Kidney (tissue), 14 donors: ENCODE results near the gene CCDC85C. TPM values are rescaled to one million over a fixed set of nuclear protein-coding genes. Genes with fewer than 3 reads are reported as not detected.

Source experiments
- DNase-seq, 5 donors: peaks; one replicate each; pipeline ENCODE4 v3.0.0-alpha.2; 2013 to 2020
- FAIRE-seq: peaks from 2 replicates; lab custom pipeline; 2012; peaks lifted over from hg19 to GRCh38; lab: Jason Lieb, UNC
- H3K27ac ChIP-seq, 2 donors: one replicate each; pipeline ENCODE4 v1.7.0; 2013; ENCODE audit warnings: low read depth in 2 of 2, low read length in 2 of 2, inconsistent platforms in 1 of 2
- H3K27me3 ChIP-seq: one replicate; pipeline ENCODE4 v1.7.1; 2013; ENCODE audit warnings: low read length, inconsistent platforms; ENCODE audit not compliant: control insufficient read depth, insufficient read depth
- H3K36me3 ChIP-seq, 3 donors: one replicate each; pipeline versions ENCODE4 v1.7.0 to v1.7.1; 2013; ENCODE audit warnings: low read length in 3 of 3, control low read depth in 1 of 3, inconsistent platforms in 1 of 3; ENCODE audit not compliant: insufficient read depth in 3 of 3, control insufficient read depth in 2 of 3
- H3K4me1 ChIP-seq, 3 donors: one replicate each; pipeline versions ENCODE4 v1.7.0 to v1.7.1; 2013; ENCODE audit warnings: low read length in 3 of 3, inconsistent platforms in 1 of 3, low read depth in 1 of 3; ENCODE audit not compliant: control insufficient read depth in 2 of 3, insufficient read depth in 2 of 3
- H3K4me3 ChIP-seq, 3 donors: one replicate each; pipeline versions ENCODE4 v1.7.0 to v1.8.1; 2013; ENCODE audit warnings: low read length in 3 of 3, control low read depth in 1 of 3, inconsistent platforms in 1 of 3
- H3K9ac ChIP-seq, 3 donors: one replicate each; pipeline versions ENCODE4 v1.7.0 to v1.7.1; 2013; ENCODE audit warnings: low read length in 3 of 3, control low read depth in 1 of 3, inconsistent platforms in 1 of 3
- H3K9me3 ChIP-seq, 3 donors: one replicate each; pipeline versions ENCODE4 v1.7.0 to v1.7.1; 2013; ENCODE audit warnings: low read length in 3 of 3, control low read depth in 1 of 3, inconsistent platforms in 1 of 3; ENCODE audit not compliant: control insufficient read depth in 2 of 3, insufficient read depth in 1 of 3
- intact Hi-C: fragments of 100-400 bp; cut with DNase I; formaldehyde crosslinking; loops from one replicate; pipeline ENCODE4 v1.11.1; 2022
- polyA plus RNA-seq: library from polyadenylated mRNA; stranded (reverse); fragments of 350-450 nt; fragmentation: Illumina TruSeq; extraction: RNeasy Lipid Tissue Mini Kit (QIAGEN cat#74804); gene quantifications from one replicate; pipeline ENCODE4 v1.2.3, GENCODE V29; 2014; ENCODE audit warnings: low read depth, low replicate concordance; ENCODE audit not compliant: insufficient read depth
- total RNA-seq: library from RNA; stranded (reverse); fragmentation: NEBNext Ultra II Directional; extraction: Animal tissue kit (Norgen Biotek cat#: 25700); gene quantifications from one replicate; pipeline ENCODE4 v1.2.1, GENCODE V29; 2021
- TF ChIP-seq, protein P1 (sequence below): IDR thresholded peaks from 3 replicates; pipeline ENCODE4 v1.5.1; 2012; ENCODE audit warnings: mild to moderate bottlenecking, moderate library complexity, borderline replicate concordance; ENCODE audit not compliant: insufficient read depth; ENCODE audit errors: extremely low read depth
- donor health status: control.
- donor health status: control.
- donor health status: control.
- donor health status: control.
- donor health status: control.
- donor health status: DM: yes; HTN: yes; CAD: no.
- donor health status: Normal renal cell carcinoma (clear cell type).

Gene CCDC85C
- total and polyA plus RNA-seq, 2 donors from 2014 or later = 14.7 to 21.4 TPM

DNA sequence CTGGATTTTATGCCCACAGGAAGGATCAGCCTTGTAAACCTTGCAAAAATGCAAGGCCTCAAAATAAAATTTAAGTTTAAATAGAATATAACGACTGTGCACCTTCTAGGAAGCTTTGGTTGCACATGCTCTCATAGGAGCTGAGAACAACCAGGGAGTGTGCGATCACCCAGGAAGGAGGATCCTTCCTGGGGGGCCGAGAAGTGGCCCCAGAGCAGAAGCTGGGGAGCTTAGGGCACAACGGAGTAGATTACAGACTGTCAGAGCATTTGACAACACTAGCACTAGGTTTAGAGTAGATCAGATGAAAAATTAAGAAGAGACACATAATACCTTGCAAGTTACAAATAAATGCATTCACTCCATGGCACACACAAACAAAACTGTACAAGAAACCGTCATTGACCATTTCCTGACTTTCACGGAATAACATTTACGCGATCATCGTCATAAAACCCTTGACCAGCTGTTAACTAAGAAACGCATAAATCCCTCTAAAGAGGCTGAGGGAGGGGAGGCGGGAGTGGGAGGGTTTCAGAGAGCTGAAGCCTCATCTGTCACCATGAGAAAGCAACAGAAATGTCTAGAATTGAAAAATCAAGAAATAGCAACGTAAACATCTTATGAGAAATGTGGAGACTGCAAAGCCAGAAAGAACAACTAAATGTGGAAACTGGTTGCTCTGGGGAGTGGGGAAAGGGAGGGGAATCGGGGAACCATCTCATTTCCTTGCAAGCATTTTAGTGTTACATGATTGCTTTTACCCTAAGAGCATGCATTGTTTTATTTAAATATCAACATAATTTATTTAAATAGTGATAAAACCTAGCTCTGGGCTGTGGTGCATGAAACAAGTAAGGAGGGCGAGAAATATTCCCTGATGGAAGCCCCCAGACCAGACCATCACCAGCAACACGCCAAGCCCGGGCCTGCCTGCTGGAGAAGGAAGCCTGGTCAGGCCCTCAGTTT, 13.1 kb upstream of the CCDC85C start:
- intact Hi-C loops = no loop called here
- no peaks in the 10 kb centered on the region for H3K9me3 ChIP-seq
- TF ChIP-seq, protein P1, sequence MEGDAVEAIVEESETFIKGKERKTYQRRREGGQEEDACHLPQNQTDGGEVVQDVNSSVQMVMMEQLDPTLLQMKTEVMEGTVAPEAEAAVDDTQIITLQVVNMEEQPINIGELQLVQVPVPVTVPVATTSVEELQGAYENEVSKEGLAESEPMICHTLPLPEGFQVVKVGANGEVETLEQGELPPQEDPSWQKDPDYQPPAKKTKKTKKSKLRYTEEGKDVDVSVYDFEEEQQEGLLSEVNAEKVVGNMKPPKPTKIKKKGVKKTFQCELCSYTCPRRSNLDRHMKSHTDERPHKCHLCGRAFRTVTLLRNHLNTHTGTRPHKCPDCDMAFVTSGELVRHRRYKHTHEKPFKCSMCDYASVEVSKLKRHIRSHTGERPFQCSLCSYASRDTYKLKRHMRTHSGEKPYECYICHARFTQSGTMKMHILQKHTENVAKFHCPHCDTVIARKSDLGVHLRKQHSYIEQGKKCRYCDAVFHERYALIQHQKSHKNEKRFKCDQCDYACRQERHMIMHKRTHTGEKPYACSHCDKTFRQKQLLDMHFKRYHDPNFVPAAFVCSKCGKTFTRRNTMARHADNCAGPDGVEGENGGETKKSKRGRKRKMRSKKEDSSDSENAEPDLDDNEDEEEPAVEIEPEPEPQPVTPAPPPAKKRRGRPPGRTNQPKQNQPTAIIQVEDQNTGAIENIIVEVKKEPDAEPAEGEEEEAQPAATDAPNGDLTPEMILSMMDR = no peak
- FAIRE-seq (no peak), DNase-seq (peak in 3 of 5 donors; percentile 55 to 86 (median 78))
- no peak overlapping the region for H3K9ac ChIP-seq
- H3K36me3 ChIP-seq = no peaks in the 10 kb centered on the region
- no peaks in the 10 kb centered on the region for H3K27me3 ChIP-seq
- no peak overlapping the region for H3K4me3 ChIP-seq
- H3K27ac ChIP-seq = no peak overlapping the region
- H3K4me1 ChIP-seq = peaks cover 0 to 6% (median 2%) of the 10 kb centered on the region in 3 donors

- no peaks in the 10 kb centered on the region for H3K9me3 ChIP-seq
- DNase-seq = peak in 3 of 5 donors; percentile 47 to 72 (median 54)
- TF ChIP-seq, protein P1 = no peak
- peaks cover 0 to 6% (median 2%) of the 10 kb centered on the region in 3 donors for H3K4me1 ChIP-seq
- H3K27me3 ChIP-seq = no peaks in the 10 kb centered on the region
- H3K27ac ChIP-seq = no peak overlapping the region
- no peak for FAIRE-seq
- no peak overlapping the region for H3K4me3 ChIP-seq
- H3K36me3 ChIP-seq = no peaks in the 10 kb centered on the region
- no peak overlapping the region for H3K9ac ChIP-seq
- intact Hi-C loops = no loop called here
Observed at GRCh38 chr14:99615497-99616157, 11.6 kb upstream of the CCDC85C start.

DNA sequence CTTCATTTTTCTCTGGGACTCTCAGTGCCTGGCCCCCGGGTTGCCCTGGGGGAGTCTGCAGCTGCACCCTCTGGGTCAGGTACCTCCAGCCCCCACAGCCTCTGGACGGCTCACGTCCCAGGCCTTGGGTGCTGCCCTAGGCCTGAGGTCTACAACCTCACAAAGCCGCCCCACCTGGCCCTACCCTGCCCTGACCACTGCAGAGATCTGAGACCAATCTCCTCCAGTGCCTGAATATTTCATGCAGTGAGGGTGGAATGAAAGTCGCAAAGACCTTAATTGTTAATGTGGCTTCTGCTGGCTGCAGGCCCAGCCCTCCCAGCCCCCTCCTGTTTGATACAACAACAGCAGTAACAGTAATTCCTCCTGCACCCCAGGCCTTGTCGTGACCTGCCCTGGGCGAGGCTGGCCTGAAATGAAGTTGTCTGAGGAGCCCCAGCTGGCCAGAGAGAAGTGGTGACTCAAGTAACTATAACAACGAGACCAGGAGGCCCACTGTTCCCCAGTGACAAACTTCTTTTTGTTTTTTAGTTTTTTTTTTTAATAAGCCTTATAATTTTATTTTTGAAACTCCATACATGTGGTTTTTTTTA, 8.8 kb upstream of the CCDC85C start:
- Histone ChIP-seq H3K9ac (no peak overlapping the region), H3K27me3 (no peaks in the 10 kb centered on the region), H3K27ac (no peak overlapping the region), H3K9me3 (no peaks in the 10 kb centered on the region), H3K4me1 (peaks cover 0 to 6% (median 0%) of the 10 kb centered on the region in 3 donors), H3K36me3 (no peaks in the 10 kb centered on the region), H3K4me3 (no peak overlapping the region)
- DNase-seq (peak in 4 of 5 donors; percentile 69 to 94 (median 81)), FAIRE-seq (no peak)
- TF ChIP-seq, protein P1 = no peak
- intact Hi-C loops = no loop called here
